COR-L47 (cell line): ENCODE results near the gene CYTH1.
"Not testable (repeated sequence)": the region's sequence is repeated elsewhere in the genome, so short reads cannot be mapped to it uniquely, and the experiment has no call there.

Experiments used
- DNase-seq: peaks from one replicate; lab custom pipeline; 2025; lab: John Stamatoyannopoulos, UW

Gene CYTH1

GRCh38 chr17:78687125-78687524 is 94.9 kb downstream of the CYTH1 start:
- no peak for DNase-seq

GRCh38 chr17:78684026-78684425 is 98.0 kb downstream of the CYTH1 start:
- no peak for DNase-seq

- no peak for DNase-seq
These were observed 98.6 kb downstream of the CYTH1 start for GRCh38 chr17:78683408-78683961.

GRCh38 chr17:78682363-78682762 is 99.7 kb downstream of the CYTH1 start:
- no peak for DNase-seq

- DNase-seq, result no peak
These were observed 101.6 kb downstream of the CYTH1 start for GRCh38 chr17:78680436-78680835.

GRCh38 chr17:78679495-78680395 is 102.3 kb downstream of the CYTH1 start:
- DNase-seq, result no peak

GRCh38 chr17:78678711-78679110 is 103.4 kb downstream of the CYTH1 start:
- DNase-seq, result no peak

- no peak for DNase-seq
These were observed 103.9 kb downstream of the CYTH1 start for GRCh38 chr17:78678222-78678557.

GRCh38 chr17:78677303-78678221 is 104.5 kb downstream of the CYTH1 start:
- no peak for DNase-seq

GRCh38 chr17:78676412-78677302 is 105.4 kb downstream of the CYTH1 start:
- DNase-seq, result no peak

GRCh38 chr17:78675836-78676235 is 106.2 kb downstream of the CYTH1 start:
- DNase-seq, result no peak

- no peak for DNase-seq
These were observed 106.8 kb downstream of the CYTH1 start for GRCh38 chr17:78675316-78675616.

- peak; percentile 58 for DNase-seq
These were observed 107.3 kb downstream of the CYTH1 start for GRCh38 chr17:78674595-78675315.

- DNase-seq, result no peak
These were observed 107.9 kb downstream of the CYTH1 start for GRCh38 chr17:78674156-78674555.

GRCh38 chr17:78673395-78673794 is 108.7 kb downstream of the CYTH1 start:
- no peak for DNase-seq

- no peak for DNase-seq
These were observed 109.2 kb downstream of the CYTH1 start for GRCh38 chr17:78672871-78673371.

GRCh38 chr17:78672005-78672404 is 110.1 kb downstream of the CYTH1 start:
- no peak for DNase-seq

- DNase-seq, result not testable (repeated sequence)
These were observed 110.4 kb downstream of the CYTH1 start for GRCh38 chr17:78671726-78672001.

- no peak for DNase-seq
These were observed 111.0 kb downstream of the CYTH1 start for GRCh38 chr17:78670850-78671725.

- no peak for DNase-seq
These were observed 112.0 kb downstream of the CYTH1 start for GRCh38 chr17:78669975-78670518.
